HEK293 (cell line): ENCODE measurements around the gene LRRC34.

Source experiments
- BCL11A ChIP-seq: fragments of 450-650 bp; formaldehyde crosslinking; IDR thresholded peaks from 2 replicates; pipeline ENCODE4 v1.5.1; 2016; ENCODE audit warnings: low read depth, missing biosample characterization, missing genetic modification characterization
- CTCF ChIP-seq: fragments of 450-650 bp; formaldehyde crosslinking; IDR thresholded peaks from 2 replicates; pipeline ENCODE4 v1.5.1; 2016; ENCODE audit warnings: missing biosample characterization, missing genetic modification characterization
- REPIN1 ChIP-seq: fragments of 450-650 bp; formaldehyde crosslinking; IDR thresholded peaks from 2 replicates; pipeline ENCODE4 v1.5.1; 2017; ENCODE audit warnings: missing biosample characterization, missing genetic modification characterization, low read depth
- REST ChIP-seq: fragments of 450-650 bp; formaldehyde crosslinking; IDR thresholded peaks from 2 replicates; pipeline ENCODE4 v1.5.1; 2016; ENCODE audit warnings: missing biosample characterization, missing genetic modification characterization
- ZNF280D ChIP-seq: fragments of 450-650 bp; formaldehyde crosslinking; IDR thresholded peaks from 2 replicates; pipeline ENCODE4 v1.5.1; 2016; ENCODE audit warnings: missing biosample characterization, missing genetic modification characterization
- ZNF398 ChIP-seq: fragments of 450-650 bp; formaldehyde crosslinking; IDR thresholded peaks from 2 replicates; pipeline ENCODE4 v1.5.1; 2017; ENCODE audit warnings: missing biosample characterization, missing genetic modification characterization
- TF ChIP-seq, protein P1 (sequence below): fragments of 450-650 bp; formaldehyde crosslinking; IDR thresholded peaks from 2 replicates; pipeline ENCODE4 v1.5.1; 2016; ENCODE audit warnings: missing biosample characterization, missing genetic modification characterization
- TF ChIP-seq, protein P2 (sequence below): fragments of 450-650 bp; formaldehyde crosslinking; IDR thresholded peaks from 2 replicates; pipeline ENCODE4 v1.5.1; 2016; ENCODE audit warnings: missing biosample characterization, missing genetic modification characterization

DNA sequence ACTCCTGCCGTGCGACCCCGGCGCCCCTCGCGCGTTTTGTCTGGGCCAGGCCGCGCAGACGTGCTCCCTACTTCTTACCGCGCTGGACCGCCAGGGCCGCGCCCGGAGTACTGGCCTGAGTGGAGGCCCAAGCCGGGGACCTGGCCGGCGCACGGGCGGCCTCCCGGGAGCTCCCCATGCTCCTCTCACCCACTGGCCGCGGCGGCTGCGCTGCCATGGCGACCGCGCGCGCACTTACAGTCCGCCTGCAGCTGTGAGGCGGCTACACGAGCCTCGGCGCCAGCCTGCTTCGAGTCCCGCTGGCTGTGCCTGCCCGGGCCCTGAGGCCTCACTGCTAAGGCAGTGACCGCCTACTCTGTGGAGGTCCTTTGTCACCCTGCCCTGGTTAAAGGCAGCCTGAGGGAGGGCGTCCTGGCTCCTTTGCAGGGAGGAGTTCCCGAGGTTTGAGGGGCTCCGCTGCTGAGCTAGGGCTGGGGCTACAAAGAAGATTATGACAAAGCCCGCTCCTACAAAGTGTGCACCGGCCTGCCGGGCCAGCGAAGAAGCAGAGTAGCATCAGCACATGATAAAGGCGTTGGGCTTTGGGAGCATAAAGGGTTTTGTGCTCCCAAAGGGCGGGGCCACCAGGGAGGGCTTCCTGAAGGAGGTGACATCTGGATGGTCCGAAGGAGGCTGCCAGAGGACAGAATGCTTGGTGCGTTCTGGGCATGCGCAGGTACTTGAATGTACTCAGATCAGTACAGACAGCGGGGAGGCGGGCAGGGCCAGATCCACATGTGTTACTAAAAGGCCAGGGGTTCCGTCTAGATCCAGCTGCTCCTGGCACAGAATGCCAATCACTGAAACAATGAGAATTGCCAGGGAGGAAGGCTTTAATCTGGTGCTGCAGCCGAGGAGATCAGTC, at the start of gene LRRC34, which contains the start of gene LRRIQ4:
- no peak for TF ChIP-seq CTCF (tag by site-specific recombination)
- TF ChIP-seq ZNF280D (tag by site-specific recombination) = no peak
- TF ChIP-seq, protein P1, sequence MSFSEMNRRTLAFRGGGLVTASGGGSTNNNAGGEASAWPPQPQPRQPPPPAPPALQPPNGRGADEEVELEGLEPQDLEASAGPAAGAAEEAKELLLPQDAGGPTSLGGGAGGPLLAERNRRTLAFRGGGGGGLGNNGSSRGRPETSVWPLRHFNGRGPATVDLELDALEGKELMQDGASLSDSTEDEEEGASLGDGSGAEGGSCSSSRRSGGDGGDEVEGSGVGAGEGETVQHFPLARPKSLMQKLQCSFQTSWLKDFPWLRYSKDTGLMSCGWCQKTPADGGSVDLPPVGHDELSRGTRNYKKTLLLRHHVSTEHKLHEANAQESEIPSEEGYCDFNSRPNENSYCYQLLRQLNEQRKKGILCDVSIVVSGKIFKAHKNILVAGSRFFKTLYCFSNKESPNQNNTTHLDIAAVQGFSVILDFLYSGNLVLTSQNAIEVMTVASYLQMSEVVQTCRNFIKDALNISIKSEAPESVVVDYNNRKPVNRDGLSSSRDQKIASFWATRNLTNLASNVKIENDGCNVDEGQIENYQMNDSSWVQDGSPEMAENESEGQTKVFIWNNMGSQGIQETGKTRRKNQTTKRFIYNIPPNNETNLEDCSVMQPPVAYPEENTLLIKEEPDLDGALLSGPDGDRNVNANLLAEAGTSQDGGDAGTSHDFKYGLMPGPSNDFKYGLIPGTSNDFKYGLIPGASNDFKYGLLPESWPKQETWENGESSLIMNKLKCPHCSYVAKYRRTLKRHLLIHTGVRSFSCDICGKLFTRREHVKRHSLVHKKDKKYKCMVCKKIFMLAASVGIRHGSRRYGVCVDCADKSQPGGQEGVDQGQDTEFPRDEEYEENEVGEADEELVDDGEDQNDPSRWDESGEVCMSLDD (tag by site-specific recombination) = peak; percentile 7; the same call in 1 of the 2 replicates
- TF ChIP-seq, protein P2, sequence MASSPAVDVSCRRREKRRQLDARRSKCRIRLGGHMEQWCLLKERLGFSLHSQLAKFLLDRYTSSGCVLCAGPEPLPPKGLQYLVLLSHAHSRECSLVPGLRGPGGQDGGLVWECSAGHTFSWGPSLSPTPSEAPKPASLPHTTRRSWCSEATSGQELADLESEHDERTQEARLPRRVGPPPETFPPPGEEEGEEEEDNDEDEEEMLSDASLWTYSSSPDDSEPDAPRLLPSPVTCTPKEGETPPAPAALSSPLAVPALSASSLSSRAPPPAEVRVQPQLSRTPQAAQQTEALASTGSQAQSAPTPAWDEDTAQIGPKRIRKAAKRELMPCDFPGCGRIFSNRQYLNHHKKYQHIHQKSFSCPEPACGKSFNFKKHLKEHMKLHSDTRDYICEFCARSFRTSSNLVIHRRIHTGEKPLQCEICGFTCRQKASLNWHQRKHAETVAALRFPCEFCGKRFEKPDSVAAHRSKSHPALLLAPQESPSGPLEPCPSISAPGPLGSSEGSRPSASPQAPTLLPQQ (tag by site-specific recombination) = no peak
- TF ChIP-seq REPIN1 (tag by site-specific recombination) = no peak
- TF ChIP-seq REST (tag by site-specific recombination) = 0 out of 2 replicates have a peak, but pooled peaks have one; percentile 36
- TF ChIP-seq BCL11A = no peak
- TF ChIP-seq ZNF398 (tag by site-specific recombination) = no peak
